Activated CD8-positive, alpha-beta memory T cell treated with anti-CD3 and anti-CD28 coated beads, Interleukin-2, amount 50 U/mL, for 24 hours (primary cell): Measurements from ENCODE around the gene PRPH.

Experiments used
- DNase-seq: peaks from one replicate; pipeline ENCODE4 v3.0.0-alpha.2; 2020; ENCODE audit errors: extremely low read depth

PRPH gene

DNA sequence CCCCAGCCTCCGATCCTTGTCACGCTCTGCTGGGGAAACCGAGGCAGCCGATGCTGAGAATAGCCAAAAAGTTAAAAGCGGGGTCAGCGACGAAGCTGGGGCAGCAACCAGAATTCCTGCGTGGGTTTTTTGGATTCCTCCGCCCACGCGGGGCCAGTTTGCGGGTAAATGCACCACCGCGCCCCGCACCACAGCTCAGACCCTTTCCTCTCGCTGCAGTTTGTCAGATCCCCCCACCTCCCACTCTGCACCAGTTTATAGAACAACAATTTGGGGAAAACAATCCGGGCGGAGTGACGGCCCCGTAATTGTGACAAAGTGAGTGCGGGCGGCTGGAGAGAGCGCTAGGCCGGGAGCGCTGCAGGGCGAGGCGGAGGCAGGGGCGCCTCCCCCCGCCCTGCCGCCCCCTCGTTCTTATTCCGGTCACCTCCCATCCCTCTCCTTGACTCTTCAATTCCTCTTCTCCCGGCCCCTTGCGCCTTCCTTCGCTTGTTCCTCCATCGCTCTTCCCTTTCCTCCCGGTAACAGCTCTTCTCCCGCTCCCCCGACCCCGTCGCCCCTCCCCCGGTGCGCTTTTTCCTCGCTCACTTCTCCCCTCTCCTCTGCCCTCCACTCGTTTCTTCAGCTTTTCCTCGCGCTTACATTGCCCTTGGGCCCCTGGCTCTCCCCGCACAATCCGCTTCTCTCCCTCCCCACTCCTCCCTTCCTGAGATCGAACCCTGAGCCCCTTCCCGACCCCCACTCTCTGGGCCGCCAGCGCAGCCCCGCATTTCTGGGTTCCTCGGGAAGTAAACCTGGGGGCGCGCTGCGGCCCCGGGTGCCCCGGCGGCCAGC lies 51.1 kb downstream of the PRPH start:
- DNase-seq = no peak

DNA sequence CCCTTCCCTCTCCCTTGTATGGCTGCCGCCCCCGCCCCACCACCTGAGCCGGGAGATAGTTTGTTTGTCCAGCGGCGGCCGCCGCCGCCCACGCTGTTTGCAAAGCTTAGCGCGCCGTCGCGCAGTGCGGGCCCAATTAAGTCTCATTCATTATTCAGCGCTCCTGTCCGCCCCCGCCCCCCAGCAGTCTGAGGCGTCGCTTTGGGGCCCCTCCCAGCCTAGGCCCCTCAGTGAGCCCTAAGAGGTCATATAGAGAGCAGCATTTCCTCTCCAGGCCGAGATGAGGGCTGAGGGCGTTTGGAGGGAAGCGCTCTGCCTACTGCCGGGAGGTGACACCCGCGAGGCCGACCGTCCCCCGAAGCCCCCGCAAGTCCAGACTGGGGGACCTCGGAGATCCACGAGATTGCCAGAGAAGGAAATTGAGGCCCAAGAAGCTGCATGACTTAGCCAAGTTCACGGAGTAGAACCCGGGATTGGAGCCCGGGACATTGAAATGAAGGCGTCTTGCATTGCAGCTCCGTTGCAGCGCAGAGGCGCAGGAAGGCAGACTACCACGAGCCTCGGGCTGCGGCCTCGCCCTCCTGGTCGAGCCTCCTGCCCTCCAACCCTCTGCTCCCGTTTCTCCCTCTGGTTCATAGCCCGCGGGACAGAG lies 51.8 kb downstream of the PRPH start, which contains the start of gene DNAJC22:
Gene DNAJC22 (plus strand): TSS at position 230 of the 652 bp plus-strand sequence. CDS start 1,985 bp downstream, outside the sequence.
- DNase-seq = no peak

DNA sequence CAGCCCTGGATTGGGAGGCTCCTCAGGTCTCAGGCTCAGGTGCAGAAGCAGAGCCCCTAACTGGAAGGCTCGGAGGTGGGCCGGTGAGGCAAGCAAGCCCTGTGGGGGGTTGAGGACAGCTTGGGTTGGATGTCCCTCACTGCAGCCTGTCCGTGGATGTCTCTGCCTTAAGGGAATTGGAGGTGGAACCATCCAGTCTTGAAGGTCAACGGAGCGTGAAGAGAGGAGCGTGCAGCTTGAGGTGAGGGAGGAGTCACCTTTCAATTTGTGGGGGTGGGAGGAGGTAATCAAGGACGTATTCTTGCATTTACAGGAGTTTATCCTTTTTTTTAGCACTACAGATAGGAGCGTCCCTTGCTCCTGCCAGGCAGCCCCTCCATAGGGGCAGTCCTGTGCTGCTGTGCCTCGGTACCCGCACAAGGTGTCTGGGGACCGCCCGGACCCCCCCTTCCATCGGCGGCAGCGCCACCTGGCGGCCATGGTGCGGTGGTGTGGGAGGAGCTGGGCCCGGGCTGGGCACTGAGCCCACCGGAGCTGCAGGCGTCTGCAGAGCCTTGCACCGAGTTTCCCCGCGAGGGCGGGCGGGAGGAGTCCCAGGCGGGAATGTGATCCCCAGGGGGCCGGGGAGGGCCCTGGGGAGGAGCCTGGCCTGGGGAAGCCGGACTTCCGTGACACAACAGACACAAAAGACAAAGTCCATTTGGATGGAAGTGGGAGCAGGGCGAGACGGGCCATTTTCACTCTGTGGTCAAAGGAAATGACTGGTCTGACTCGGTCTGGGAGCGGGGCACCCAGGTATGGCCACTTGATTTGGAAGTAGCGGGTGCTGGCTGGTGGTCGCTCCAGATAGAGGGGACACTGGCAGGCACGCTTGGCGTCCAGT lies 52.6 kb downstream of the PRPH start:
- DNase-seq = peak; percentile 49
